GM18873 (cell line): ENCODE data around the gene E2F3.

ENCODE experiments used
- ATAC-seq: cut with Tn5 transposase; IDR thresholded peaks from one replicate; pipeline ENCODE4 v1.9.1; 2021; ENCODE audit warnings: mild to moderate bottlenecking, moderate library complexity, moderate number of reproducible peaks; ENCODE audit not compliant: unreplicated experiment, low FRiP score

The E2F3 gene

GRCh38 chr6:20426177-20427082 is 24.8 kb downstream of the E2F3 start:
- ATAC-seq: no peak

GRCh38 chr6:20427856-20428255 is 26.2 kb downstream of the E2F3 start:
- ATAC-seq: peak; percentile 87

GRCh38 chr6:20432692-20433091 is 31.0 kb downstream of the E2F3 start:
- ATAC-seq: no peak

GRCh38 chr6:20433321-20433720 is 31.6 kb downstream of the E2F3 start:
- ATAC-seq: no peak

- ATAC-seq: no peak
Measured at GRCh38 chr6:20433929-20434328, 32.2 kb downstream of the E2F3 start.

GRCh38 chr6:20434766-20435165 is 33.1 kb downstream of the E2F3 start:
- ATAC-seq: no peak

- no peak for ATAC-seq
Measured at GRCh38 chr6:20436719-20437118, 35.0 kb downstream of the E2F3 start.

GRCh38 chr6:20437639-20438038 is 36.0 kb downstream of the E2F3 start:
- no peak for ATAC-seq

- ATAC-seq: no peak
Measured at GRCh38 chr6:20438462-20439070, 36.9 kb downstream of the E2F3 start.

- no peak for ATAC-seq
Measured at GRCh38 chr6:20439558-20439957, 37.9 kb downstream of the E2F3 start.

GRCh38 chr6:20440296-20440695 is 38.6 kb downstream of the E2F3 start:
- ATAC-seq: no peak

- no peak for ATAC-seq
Measured at GRCh38 chr6:20441236-20441635, 39.6 kb downstream of the E2F3 start.

GRCh38 chr6:20441921-20442320 is 40.2 kb downstream of the E2F3 start:
- ATAC-seq: no peak

- no peak for ATAC-seq
Measured at GRCh38 chr6:20444786-20445271, 43.1 kb downstream of the E2F3 start.

- ATAC-seq: no peak
Measured at GRCh38 chr6:20447157-20447556, 45.5 kb downstream of the E2F3 start.

GRCh38 chr6:20447581-20448132 is 46.0 kb downstream of the E2F3 start:
- ATAC-seq: no peak

GRCh38 chr6:20448828-20449227 is 47.1 kb downstream of the E2F3 start:
- ATAC-seq: no peak

- ATAC-seq: no peak
Measured at GRCh38 chr6:20454204-20454824, 52.6 kb downstream of the E2F3 start.

GRCh38 chr6:20455251-20455940 is 53.7 kb downstream of the E2F3 start:
- no peak for ATAC-seq
